Activated T-helper 17 cell treated with anti-CD3 and anti-CD28 coated beads, Interleukin-2, amount 50 U/mL, for 72 hours (primary cell): ENCODE data around the gene SYTL3. TPM values are rescaled to one million over a fixed set of nuclear protein-coding genes. Genes with fewer than 3 reads are reported as not detected.
"Not testable (repeated sequence)": the region's sequence is repeated elsewhere in the genome, so short reads cannot be mapped to it uniquely, and the experiment has no call there.

Experiments
- ATAC-seq: fragments of 150-1000 bp; cut with Tn5 transposase; replicated peaks from 2 replicates; pipeline ENCODE4 v1.10.0; 2021; ENCODE audit warnings: mild to moderate bottlenecking, moderate library complexity
- H3K27ac Mint-ChIP-seq: one replicate; pipeline ENCODE4 v1.8.0; 2022; ENCODE audit warnings: mixed read lengths
- H3K27me3 Mint-ChIP-seq: one replicate; pipeline ENCODE4 v1.8.0; 2022; ENCODE audit warnings: mixed read lengths
- H3K36me3 Mint-ChIP-seq: one replicate; pipeline ENCODE4 v1.8.0; 2022; ENCODE audit warnings: low read depth, mild to moderate bottlenecking, mixed read lengths
- H3K4me1 Mint-ChIP-seq: one replicate; pipeline ENCODE4 v1.8.0; 2022; ENCODE audit warnings: mixed read lengths
- H3K4me3 Mint-ChIP-seq: one replicate; pipeline ENCODE4 v1.8.0; 2022; ENCODE audit warnings: mild to moderate bottlenecking, mixed read lengths
- H3K9me3 Mint-ChIP-seq: one replicate; pipeline ENCODE4 v1.8.0; 2022; ENCODE audit warnings: mixed read lengths
- total RNA-seq, 2 donors: library from RNA; stranded (reverse); gene quantifications; one replicate each; pipeline ENCODE4 v1.2.3, GENCODE V29; 2022

Gene SYTL3
- 100 to 1,000 TPM; 118 to 331 TPM for total RNA-seq

- peak; percentile 67 for ATAC-seq
- peaks cover 76% of the 10 kb centered on the region for H3K36me3 Mint-ChIP-seq
- no peaks in the 10 kb centered on the region for H3K27me3 Mint-ChIP-seq
- peak within 1 kb of the TSS; percentile 83 for H3K4me3 Mint-ChIP-seq
- H3K9me3 Mint-ChIP-seq: no peaks in the 10 kb centered on the region
- H3K27ac Mint-ChIP-seq: peak within 1 kb of the TSS; percentile 97
- H3K4me1 Mint-ChIP-seq: peaks cover 39% of the 10 kb centered on the region
Observed at GRCh38 chr6:158649289-158650143, at the start of gene SYTL3. Gene SYTL3 (plus strand): TSS chr6:158650054. CDS start chr6:158663269, 13,215 bp downstream.

- Mint-ChIP-seq H3K4me1 (peaks cover 10% of the 10 kb centered on the region), H3K36me3 (peaks cover 83% of the 10 kb centered on the region)
- no peak for ATAC-seq
Observed at GRCh38 chr6:158603261-158604047, 46.4 kb upstream of the SYTL3 start.

GRCh38 chr6:158604048-158604406, 45.8 kb upstream of the SYTL3 start:
- Mint-ChIP-seq H3K36me3 (peaks cover 83% of the 10 kb centered on the region), H3K27ac (peak overlapping the region; percentile 29), H3K27me3 (no peaks in the 10 kb centered on the region), H3K4me3 (no peak overlapping the region), H3K9me3 (no peaks in the 10 kb centered on the region), H3K4me1 (peaks cover 10% of the 10 kb centered on the region)
- no peak for ATAC-seq

More at GRCh38 chr6:158603261-158604047, 46.4 kb upstream of the SYTL3 start:
- Mint-ChIP-seq H3K9me3 (no peaks in the 10 kb centered on the region), H3K4me3 (no peak overlapping the region), H3K27ac (peak overlapping the region; percentile 29), H3K27me3 (no peaks in the 10 kb centered on the region)

- Mint-ChIP-seq H3K27me3 (no peaks in the 10 kb centered on the region), H3K27ac (no peak overlapping the region), H3K4me3 (no peak overlapping the region), H3K36me3 (peaks cover 84% of the 10 kb centered on the region), H3K9me3 (no peaks in the 10 kb centered on the region), H3K4me1 (peaks cover 10% of the 10 kb centered on the region)
- ATAC-seq: peak; percentile 51
Observed at GRCh38 chr6:158605266-158605878, 44.5 kb upstream of the SYTL3 start.

- not testable (repeated sequence) for ATAC-seq, H3K9me3 Mint-ChIP-seq, H3K27ac Mint-ChIP-seq, H3K4me3 Mint-ChIP-seq, H3K27me3 Mint-ChIP-seq
- Mint-ChIP-seq H3K4me1 (peaks cover 10% of the 10 kb centered on the region), H3K36me3 (peaks cover 90% of the 10 kb centered on the region)
Observed at GRCh38 chr6:158606011-158606410, 43.8 kb upstream of the SYTL3 start.

GRCh38 chr6:158606935-158607334, 42.9 kb upstream of the SYTL3 start:
- H3K27ac Mint-ChIP-seq: no peak overlapping the region
- no peaks in the 10 kb centered on the region for H3K9me3 Mint-ChIP-seq
- H3K36me3 Mint-ChIP-seq: peaks cover 95% of the 10 kb centered on the region
- H3K4me3 Mint-ChIP-seq: no peak overlapping the region
- no peaks in the 10 kb centered on the region for H3K27me3 Mint-ChIP-seq
- peaks cover 10% of the 10 kb centered on the region for H3K4me1 Mint-ChIP-seq
- no peak for ATAC-seq

- Mint-ChIP-seq H3K9me3 (no peaks in the 10 kb centered on the region), H3K36me3 (peaks cover 95% of the 10 kb centered on the region), H3K4me3 (no peak overlapping the region), H3K27ac (no peak overlapping the region), H3K4me1 (peaks cover 10% of the 10 kb centered on the region), H3K27me3 (no peaks in the 10 kb centered on the region)
- ATAC-seq: no peak
Observed at GRCh38 chr6:158607411-158608170, 42.3 kb upstream of the SYTL3 start.

- Mint-ChIP-seq H3K36me3 (peaks cover 95% of the 10 kb centered on the region), H3K4me1 (peaks cover 5% of the 10 kb centered on the region)
- no peak for ATAC-seq
Observed at GRCh38 chr6:158608221-158608620, 41.6 kb upstream of the SYTL3 start.

GRCh38 chr6:158609455-158610155, 40.2 kb upstream of the SYTL3 start:
- no peak overlapping the region for H3K4me3 Mint-ChIP-seq
- H3K27ac Mint-ChIP-seq: peak overlapping the region; percentile 36
- no peak for ATAC-seq
- no peaks in the 10 kb centered on the region for H3K27me3 Mint-ChIP-seq
- H3K36me3 Mint-ChIP-seq: peaks cover 96% of the 10 kb centered on the region
- H3K9me3 Mint-ChIP-seq: no peaks in the 10 kb centered on the region
- H3K4me1 Mint-ChIP-seq: peaks cover 5% of the 10 kb centered on the region

More at GRCh38 chr6:158608221-158608620, 41.6 kb upstream of the SYTL3 start:
- H3K27ac Mint-ChIP-seq: no peak overlapping the region
- no peak overlapping the region for H3K4me3 Mint-ChIP-seq
- H3K27me3 Mint-ChIP-seq: no peaks in the 10 kb centered on the region
- no peaks in the 10 kb centered on the region for H3K9me3 Mint-ChIP-seq

- ATAC-seq: no peak
- peaks cover 96% of the 10 kb centered on the region for H3K36me3 Mint-ChIP-seq
Observed at GRCh38 chr6:158610319-158610968, 39.4 kb upstream of the SYTL3 start.

GRCh38 chr6:158611039-158611438, 38.8 kb upstream of the SYTL3 start:
- peak overlapping the region; percentile 69 for H3K27ac Mint-ChIP-seq
- H3K36me3 Mint-ChIP-seq: peaks cover 96% of the 10 kb centered on the region
- no peak for ATAC-seq
- no peaks in the 10 kb centered on the region for H3K27me3 Mint-ChIP-seq
- no peak overlapping the region for H3K4me3 Mint-ChIP-seq
- no peaks in the 10 kb centered on the region for H3K9me3 Mint-ChIP-seq
- no peaks in the 10 kb centered on the region for H3K4me1 Mint-ChIP-seq

More at GRCh38 chr6:158610319-158610968, 39.4 kb upstream of the SYTL3 start:
- H3K9me3 Mint-ChIP-seq: no peaks in the 10 kb centered on the region
- peak overlapping the region; percentile 36 for H3K27ac Mint-ChIP-seq
- no peaks in the 10 kb centered on the region for H3K27me3 Mint-ChIP-seq
- no peak overlapping the region for H3K4me3 Mint-ChIP-seq
- H3K4me1 Mint-ChIP-seq: peaks cover 3% of the 10 kb centered on the region

GRCh38 chr6:158611541-158612370, 38.1 kb upstream of the SYTL3 start:
- Mint-ChIP-seq H3K27ac (peak overlapping the region; percentile 69), H3K9me3 (no peaks in the 10 kb centered on the region), H3K4me3 (no peak overlapping the region), H3K36me3 (peaks cover 96% of the 10 kb centered on the region), H3K4me1 (no peaks in the 10 kb centered on the region), H3K27me3 (no peaks in the 10 kb centered on the region)
- no peak for ATAC-seq
